Natural killer cell treated with Interleukin-12 subunit alpha and Interleukin-12 subunit beta and Interleukin-15 and Interleukin-18, amount 100 ng/mL, for 72 hours (primary cell): ENCODE results near the gene TTC4. TPM values are rescaled to one million over a fixed set of nuclear protein-coding genes. Genes with fewer than 3 reads are reported as not detected.

Experiments used
- ATAC-seq, 2 donors: fragments of 150-1000 bp; cut with Tn5 transposase in 1 of 2; sonication (Bioruptor Pico), chemical (Tn5 transposase) in 1 of 2; 2 replicates each; pipeline ENCODE4 v1.10.0; 2021
- DNase-seq: peaks from one replicate; pipeline ENCODE4 v3.0.0; 2022; ENCODE audit warnings: low spot score
- H3K27ac Mint-ChIP-seq, 2 donors: 1 replicate in 1 of 2; 2 replicates in 1 of 2; pipeline ENCODE4 v1.8.0; 2022; ENCODE audit warnings: mixed read lengths in 2 of 2, mild to moderate bottlenecking in 1 of 2, moderate library complexity in 1 of 2
- H3K27me3 Mint-ChIP-seq, 2 donors: 1 replicate in 1 of 2; 2 replicates in 1 of 2; pipeline ENCODE4 v1.8.0; 2022; ENCODE audit warnings: mixed read lengths in 2 of 2
- H3K36me3 Mint-ChIP-seq: one replicate; pipeline ENCODE4 v1.8.0; 2022; ENCODE audit warnings: mixed read lengths
- H3K4me1 Mint-ChIP-seq, 2 donors: 1 replicate in 1 of 2; 2 replicates in 1 of 2; pipeline ENCODE4 v1.8.0; 2022; ENCODE audit warnings: low read depth in 2 of 2, mixed read lengths in 2 of 2, mild to moderate bottlenecking in 1 of 2
- H3K4me3 Mint-ChIP-seq: one replicate; pipeline ENCODE4 v1.8.0; 2022; ENCODE audit warnings: mixed read lengths
- H3K9me3 Mint-ChIP-seq: 2 replicates; pipeline ENCODE4 v1.8.0; 2022; ENCODE audit warnings: mixed read lengths
- total RNA-seq, 2 donors: library from RNA; stranded (reverse); gene quantifications; one replicate each; pipeline ENCODE4 v1.2.3, GENCODE V29; 2022

Gene TTC4
- total RNA-seq, 2 donors from 2014 or later: 30.2 to 33.9 TPM

DNA sequence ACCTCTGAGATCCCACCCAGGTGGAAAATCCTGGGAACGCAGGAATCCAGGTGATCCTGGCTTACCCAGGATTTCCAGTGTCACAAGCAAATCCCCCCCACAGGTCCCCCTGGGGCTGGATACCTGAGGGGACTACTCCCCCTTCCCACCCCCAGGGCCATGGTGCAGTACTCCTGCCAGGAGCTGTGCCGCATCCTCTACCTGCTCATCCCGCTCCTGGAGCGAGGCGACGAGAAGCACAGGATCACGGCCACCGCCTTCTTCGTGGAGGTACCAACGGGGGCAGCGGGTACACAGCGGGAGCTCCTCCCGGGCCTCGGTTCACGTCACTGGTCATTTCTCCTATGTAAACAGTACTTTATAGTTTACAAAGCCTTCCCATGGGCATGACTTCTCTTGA is 20.4 kb upstream of the TTC4 start:
- H3K4me3 Mint-ChIP-seq: no peak overlapping the region
- ATAC-seq (no peak), DNase-seq (no peak)
- peaks cover 6 to 9% of the 10 kb centered on the region in 2 donors for H3K27me3 Mint-ChIP-seq
- H3K27ac Mint-ChIP-seq: no peak overlapping the region
- H3K4me1 Mint-ChIP-seq: no peaks in the 10 kb centered on the region
- H3K9me3 Mint-ChIP-seq: no peaks in the 10 kb centered on the region
- H3K36me3 Mint-ChIP-seq: no peaks in the 10 kb centered on the region

- Mint-ChIP-seq H3K9me3 (no peaks in the 10 kb centered on the region), H3K27ac (no peak overlapping the region), H3K27me3 (peaks cover 6 to 9% of the 10 kb centered on the region in 2 donors), H3K4me1 (no peaks in the 10 kb centered on the region), H3K4me3 (no peak overlapping the region), H3K36me3 (no peaks in the 10 kb centered on the region)
- ATAC-seq (no peak), DNase-seq (no peak)
Measured at GRCh38 chr1:54695764-54696163, 19.9 kb upstream of the TTC4 start.

GRCh38 chr1:54696262-54696661 is 19.4 kb upstream of the TTC4 start:
- ATAC-seq: no peak
- no peaks in the 10 kb centered on the region for H3K4me1 Mint-ChIP-seq
- H3K4me3 Mint-ChIP-seq: no peak overlapping the region
- H3K27ac Mint-ChIP-seq: no peak overlapping the region
- H3K36me3 Mint-ChIP-seq: no peaks in the 10 kb centered on the region
- no peaks in the 10 kb centered on the region for H3K9me3 Mint-ChIP-seq
- peaks cover 6 to 9% of the 10 kb centered on the region in 2 donors for H3K27me3 Mint-ChIP-seq
- no peak for DNase-seq

DNA sequence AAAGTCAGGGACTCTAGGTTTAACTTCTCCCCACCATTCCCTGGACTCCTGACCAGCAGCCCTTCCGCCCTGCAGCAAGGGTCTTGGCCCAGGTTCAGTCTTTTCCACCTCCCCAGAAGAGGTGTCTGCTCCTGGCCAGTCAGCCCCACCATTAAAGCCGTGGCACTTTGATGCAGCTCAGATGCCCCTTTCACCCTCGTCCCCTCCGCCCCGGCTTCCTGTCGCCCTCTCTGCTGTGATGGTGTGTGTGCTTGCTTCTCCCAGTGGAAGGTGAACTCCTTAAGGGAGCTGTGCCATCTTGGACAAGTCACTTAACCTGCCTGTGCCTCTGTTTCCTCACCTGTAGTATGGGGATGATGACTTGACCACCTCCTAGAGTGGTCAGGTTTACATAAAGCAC is 17.8 kb upstream of the TTC4 start:
- no peak for ATAC-seq
- no peaks in the 10 kb centered on the region for H3K36me3 Mint-ChIP-seq
- H3K4me1 Mint-ChIP-seq: no peaks in the 10 kb centered on the region
- no peak overlapping the region for H3K27ac Mint-ChIP-seq
- H3K4me3 Mint-ChIP-seq: no peak overlapping the region
- peaks cover 6 to 9% of the 10 kb centered on the region in 2 donors for H3K27me3 Mint-ChIP-seq
- H3K9me3 Mint-ChIP-seq: no peaks in the 10 kb centered on the region
- no peak for DNase-seq

DNA sequence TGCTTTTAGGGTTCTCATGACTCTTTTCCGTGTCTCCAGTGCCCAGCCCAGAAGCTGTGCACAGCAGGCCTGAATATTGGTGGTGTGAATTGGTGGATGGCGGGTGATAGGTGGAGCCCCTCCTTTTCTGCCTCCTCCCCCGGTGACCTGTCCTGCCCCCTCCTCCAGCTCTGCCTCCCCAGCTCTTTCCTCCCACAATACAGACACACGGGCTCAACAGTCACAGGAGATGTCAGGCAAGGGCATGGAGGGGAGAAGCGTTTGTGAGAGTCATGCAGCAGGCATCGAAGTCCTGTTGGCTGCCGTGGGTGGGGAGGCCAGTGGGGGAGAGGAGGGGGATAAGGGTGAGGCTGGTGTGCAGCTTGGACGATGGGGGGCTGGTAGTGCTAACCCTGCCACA is 17.3 kb upstream of the TTC4 start:
- no peak overlapping the region for H3K27ac Mint-ChIP-seq
- ATAC-seq: no peak
- no peaks in the 10 kb centered on the region for H3K4me1 Mint-ChIP-seq
- H3K27me3 Mint-ChIP-seq: peaks cover 6 to 9% of the 10 kb centered on the region in 2 donors
- no peaks in the 10 kb centered on the region for H3K36me3 Mint-ChIP-seq
- no peak overlapping the region for H3K4me3 Mint-ChIP-seq
- no peak for DNase-seq
- no peaks in the 10 kb centered on the region for H3K9me3 Mint-ChIP-seq

GRCh38 chr1:54699936-54700525 is 15.6 kb upstream of the TTC4 start:
- Mint-ChIP-seq H3K27me3 (peaks cover 6 to 9% of the 10 kb centered on the region in 2 donors), H3K36me3 (no peaks in the 10 kb centered on the region), H3K4me1 (no peaks in the 10 kb centered on the region), H3K9me3 (no peaks in the 10 kb centered on the region), H3K4me3 (no peak overlapping the region), H3K27ac (no peak overlapping the region)
- DNase-seq: no peak
- no peak for ATAC-seq

DNA sequence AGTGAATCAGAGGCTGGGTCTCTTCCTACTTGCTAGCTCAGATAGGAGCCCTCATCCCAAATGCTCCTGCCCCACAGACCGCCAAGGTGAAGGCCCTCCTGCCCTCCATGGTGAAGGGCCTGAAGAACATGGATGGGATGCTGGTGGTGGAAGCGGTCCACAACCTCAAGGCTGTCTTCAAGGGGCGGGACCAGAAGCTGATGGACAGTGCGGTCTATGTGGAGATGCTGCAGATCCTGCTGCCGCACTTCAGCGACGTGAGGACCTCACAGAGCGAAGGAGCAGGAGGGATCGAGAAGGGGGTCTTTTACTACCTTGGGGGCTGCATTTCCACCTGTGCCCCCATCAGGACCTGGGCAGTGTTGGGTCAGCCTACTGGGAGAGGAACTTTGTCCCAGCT is 14.6 kb upstream of the TTC4 start:
- no peak overlapping the region for H3K27ac Mint-ChIP-seq
- H3K27me3 Mint-ChIP-seq: peaks cover 6 to 9% of the 10 kb centered on the region in 2 donors
- no peak overlapping the region for H3K4me3 Mint-ChIP-seq
- no peaks in the 10 kb centered on the region for H3K36me3 Mint-ChIP-seq
- no peaks in the 10 kb centered on the region for H3K9me3 Mint-ChIP-seq
- ATAC-seq (peak in 1 of 2 donors; percentile 36), DNase-seq (no peak)
- no peaks in the 10 kb centered on the region for H3K4me1 Mint-ChIP-seq

- no peaks in the 10 kb centered on the region for H3K9me3 Mint-ChIP-seq
- no peak for ATAC-seq
- no peak for DNase-seq
- no peaks in the 10 kb centered on the region for H3K36me3 Mint-ChIP-seq
- H3K4me3 Mint-ChIP-seq: no peak overlapping the region
- no peak overlapping the region for H3K27ac Mint-ChIP-seq
- peaks cover 6 to 7% of the 10 kb centered on the region in 2 donors for H3K27me3 Mint-ChIP-seq
- no peaks in the 10 kb centered on the region for H3K4me1 Mint-ChIP-seq
Measured at GRCh38 chr1:54701996-54702395, 13.7 kb upstream of the TTC4 start.

GRCh38 chr1:54703471-54703870 is 12.2 kb upstream of the TTC4 start:
- no peaks in the 10 kb centered on the region for H3K4me1 Mint-ChIP-seq
- H3K4me3 Mint-ChIP-seq: no peak overlapping the region
- DNase-seq (no peak), ATAC-seq (no peak)
- no peak overlapping the region for H3K27ac Mint-ChIP-seq
- H3K9me3 Mint-ChIP-seq: no peaks in the 10 kb centered on the region
- H3K36me3 Mint-ChIP-seq: no peaks in the 10 kb centered on the region
- peaks cover 9 to 14% of the 10 kb centered on the region in 2 donors for H3K27me3 Mint-ChIP-seq

DNA sequence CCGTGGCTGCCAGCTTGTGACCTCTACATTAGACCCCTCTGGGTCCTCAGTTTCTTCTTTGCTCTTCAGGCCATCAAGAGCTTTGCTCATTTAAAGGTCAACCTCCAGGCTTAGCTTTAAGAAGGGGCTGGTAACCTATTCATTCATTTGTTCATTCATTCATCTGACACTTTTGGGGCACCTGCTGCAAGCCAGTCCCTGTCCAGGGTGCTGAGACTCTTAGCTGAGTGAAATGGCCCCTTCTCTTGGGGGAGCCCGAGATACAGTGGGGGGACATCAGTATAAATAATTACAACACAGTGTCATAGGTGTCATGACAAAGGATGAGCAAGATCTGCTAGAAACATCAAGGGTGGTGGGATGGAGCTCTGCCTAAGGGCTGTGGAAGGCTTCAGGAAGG is 10.5 kb upstream of the TTC4 start:
- ATAC-seq (no peak), DNase-seq (no peak)
- H3K9me3 Mint-ChIP-seq: no peaks in the 10 kb centered on the region
- H3K27me3 Mint-ChIP-seq: peaks cover 10 to 14% of the 10 kb centered on the region in 2 donors
- no peak overlapping the region for H3K4me3 Mint-ChIP-seq
- H3K36me3 Mint-ChIP-seq: no peaks in the 10 kb centered on the region
- no peaks in the 10 kb centered on the region for H3K4me1 Mint-ChIP-seq
- H3K27ac Mint-ChIP-seq: no peak overlapping the region

DNA sequence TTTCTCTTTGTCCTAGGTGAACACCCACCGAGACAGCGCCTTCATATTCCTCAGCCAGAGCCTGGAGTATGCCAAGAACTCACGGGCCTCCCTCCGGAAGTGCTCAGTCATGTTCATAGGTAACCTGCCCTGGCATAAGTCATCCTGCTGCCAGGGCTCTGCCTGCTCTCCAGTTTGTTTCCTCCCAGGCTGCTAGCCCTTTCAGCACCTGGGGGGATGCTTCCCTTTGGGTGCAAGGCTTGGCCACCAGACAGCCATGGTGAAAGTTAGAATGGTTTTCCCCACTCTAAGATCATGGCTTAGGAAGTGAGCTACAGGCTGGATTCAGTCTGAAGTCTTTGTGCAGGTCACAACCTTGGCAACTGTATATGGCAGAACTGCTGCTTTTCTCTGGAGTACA is 9.2 kb upstream of the TTC4 start:
- no peak for DNase-seq
- Mint-ChIP-seq H3K4me1 (no peaks in the 10 kb centered on the region), H3K4me3 (no peak overlapping the region), H3K36me3 (no peaks in the 10 kb centered on the region), H3K27ac (no peak overlapping the region), H3K9me3 (no peaks in the 10 kb centered on the region), H3K27me3 (peaks cover 12 to 14% of the 10 kb centered on the region in 2 donors)
- no peak for ATAC-seq

DNA sequence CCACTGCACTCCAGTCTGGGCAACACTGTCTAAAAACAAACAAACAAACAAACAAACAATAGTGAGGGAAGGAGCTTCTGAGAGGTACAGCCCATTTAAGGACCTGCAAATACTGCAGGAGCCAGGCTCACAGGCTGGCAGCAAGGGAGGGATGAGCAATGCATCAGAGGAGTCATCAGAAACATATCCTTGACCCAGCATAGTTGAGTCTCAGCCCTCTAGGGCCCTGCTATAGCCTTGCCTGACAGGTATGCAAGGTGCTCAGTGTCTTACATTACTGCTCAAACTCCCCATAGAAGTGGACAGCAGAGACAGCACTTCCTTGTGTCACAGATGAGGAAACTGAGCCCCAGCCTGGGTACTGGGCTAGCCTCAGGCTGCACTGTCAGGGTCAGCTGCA is 7.3 kb upstream of the TTC4 start:
- Mint-ChIP-seq H3K27me3 (peaks cover 12 to 14% of the 10 kb centered on the region in 2 donors), H3K4me3 (no peak overlapping the region), H3K9me3 (no peaks in the 10 kb centered on the region), H3K27ac (no peak overlapping the region), H3K4me1 (no peaks in the 10 kb centered on the region), H3K36me3 (no peaks in the 10 kb centered on the region)
- DNase-seq (no peak), ATAC-seq (no peak)

DNA sequence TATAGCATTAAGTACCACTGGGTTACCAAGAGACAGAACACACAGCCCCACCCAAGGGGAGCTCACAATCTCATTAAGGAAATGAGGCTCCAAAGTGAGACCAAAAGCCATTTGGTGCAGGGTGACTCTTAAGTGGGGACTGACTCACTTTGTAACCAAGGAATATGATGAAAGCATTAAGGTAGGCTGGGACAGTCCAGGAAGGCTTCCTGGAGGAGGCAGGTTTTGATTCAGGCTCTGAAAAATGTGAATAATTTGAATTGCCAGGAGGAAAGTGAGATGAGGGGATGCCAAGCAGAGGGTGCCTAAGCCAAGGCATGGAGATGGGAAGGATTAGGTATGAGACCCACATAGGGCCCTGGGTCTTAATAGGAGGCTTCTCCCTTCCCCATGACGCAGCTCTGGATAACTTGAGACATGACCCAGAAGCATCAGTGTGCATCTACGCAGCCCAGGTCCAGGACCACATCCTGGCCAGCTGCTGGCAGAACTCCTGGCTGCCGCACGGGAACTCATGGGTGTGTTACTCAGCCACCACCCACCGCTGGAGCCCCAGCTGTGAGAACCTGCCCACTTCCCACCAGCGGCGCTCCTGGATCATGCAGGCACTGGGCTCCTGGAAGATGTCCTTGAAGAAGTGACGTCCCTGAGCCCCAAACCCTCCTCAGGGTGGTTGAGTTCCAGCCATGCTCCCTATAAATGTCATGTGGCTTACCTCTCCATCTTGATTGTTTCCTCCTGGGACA is 5.9 kb upstream of the TTC4 start:
- no peak for ATAC-seq
- no peaks in the 10 kb centered on the region for H3K4me1 Mint-ChIP-seq
- no peaks in the 10 kb centered on the region for H3K36me3 Mint-ChIP-seq
- H3K9me3 Mint-ChIP-seq: no peaks in the 10 kb centered on the region
- no peak overlapping the region for H3K4me3 Mint-ChIP-seq
- DNase-seq: no peak
- H3K27ac Mint-ChIP-seq: no peak overlapping the region
- peaks cover 12 to 14% of the 10 kb centered on the region in 2 donors for H3K27me3 Mint-ChIP-seq

- Mint-ChIP-seq H3K4me3 (no peak overlapping the region), H3K9me3 (no peaks in the 10 kb centered on the region), H3K4me1 (peaks cover 4 to 6% of the 10 kb centered on the region in 2 donors), H3K27ac (no peak overlapping the region), H3K27me3 (peaks cover 12 to 14% of the 10 kb centered on the region in 2 donors), H3K36me3 (no peaks in the 10 kb centered on the region)
- ATAC-seq (no peak), DNase-seq (no peak)
Measured at GRCh38 chr1:54710434-54710833, 5.2 kb upstream of the TTC4 start.
